Liver (tissue), 9 donors: ENCODE results near the gene HDAC9. TPM values are rescaled to one million over a fixed set of nuclear protein-coding genes. Genes with fewer than 3 reads are reported as not detected.

Experiments used
- DNase-seq: peaks from one replicate; pipeline ENCODE4 v3.0.0-alpha.2; 2017; ENCODE audit warnings: low spot score
- H3K27ac ChIP-seq, 2 donors: one replicate each; pipeline ENCODE4 v1.7.0; 2013; ENCODE audit warnings: inconsistent platforms in 2 of 2, low read length in 2 of 2, control low read depth in 1 of 2, low read depth in 1 of 2, mild to moderate bottlenecking in 1 of 2
- H3K27me3 ChIP-seq, 4 donors: one replicate each; pipeline versions ENCODE4 v1.6.1 to v1.7.0; 2013; ENCODE audit warnings: low read length in 3 of 4, inconsistent platforms in 1 of 4, mild to moderate bottlenecking in 1 of 4, moderate library complexity in 1 of 4; ENCODE audit not compliant: control insufficient read depth in 4 of 4, insufficient read depth in 4 of 4
- H3K36me3 ChIP-seq, 4 donors: one replicate each; pipeline versions ENCODE4 v1.6.1 to v1.7.0; 2013; ENCODE audit warnings: low read length in 3 of 4, mild to moderate bottlenecking in 3 of 4, low read depth in 1 of 4, moderate library complexity in 1 of 4; ENCODE audit not compliant: control insufficient read depth in 4 of 4, insufficient read depth in 3 of 4
- H3K4me1 ChIP-seq, 4 donors: one replicate each; pipeline versions ENCODE4 v1.6.1 to v1.7.0; 2013; ENCODE audit warnings: low read length in 3 of 4, mild to moderate bottlenecking in 3 of 4, moderate library complexity in 1 of 4; ENCODE audit not compliant: control insufficient read depth in 4 of 4, insufficient read depth in 4 of 4
- H3K4me3 ChIP-seq, 3 donors: one replicate each; pipeline versions ENCODE4 v1.6.1 to v1.7.0; 2013; ENCODE audit warnings: low read length in 3 of 3, control low read depth in 1 of 3, low read depth in 1 of 3, mild to moderate bottlenecking in 1 of 3
- H3K9ac ChIP-seq, 2 donors: one replicate each; pipeline ENCODE4 v1.7.0; 2013; ENCODE audit warnings: low read length in 2 of 2, mild to moderate bottlenecking in 2 of 2, moderate library complexity in 2 of 2, control low read depth in 1 of 2, low read depth in 1 of 2
- H3K9me3 ChIP-seq, 4 donors: one replicate each; pipeline versions ENCODE4 v1.6.1 to v1.7.0; 2013; ENCODE audit warnings: low read length in 3 of 4; ENCODE audit not compliant: control insufficient read depth in 4 of 4
- EGR1 ChIP-seq, 2 donors: IDR thresholded peaks; 2 replicates each; pipeline ENCODE4 v1.6.1; 2016 to 2018; ENCODE audit warnings: antibody characterized with exemption in 2 of 2, low read depth in 2 of 2
- GABPA ChIP-seq, 2 donors: IDR thresholded peaks in 1 of 2; conservative IDR thresholded peaks in 1 of 2; 2 replicates each; pipeline ENCODE4 v1.6.1; 2016; ENCODE audit warnings: antibody characterized with exemption in 2 of 2, mild to moderate bottlenecking in 1 of 2, moderate library complexity in 1 of 2
- HNF4G ChIP-seq: IDR thresholded peaks from 2 replicates; pipeline ENCODE4 v1.6.1; 2016; ENCODE audit warnings: antibody characterized with exemption
- JUND ChIP-seq, 2 donors: IDR thresholded peaks; 2 replicates each; pipeline ENCODE4 v1.6.1; 2016; ENCODE audit warnings: antibody characterized with exemption in 2 of 2
- NR2F2 ChIP-seq: IDR thresholded peaks from 2 replicates; pipeline ENCODE4 v1.6.1; 2016; ENCODE audit warnings: antibody characterized with exemption
- RXRA ChIP-seq, 2 donors: IDR thresholded peaks; 2 replicates each; pipeline ENCODE4 v1.6.1; 2017 to 2018; ENCODE audit warnings: antibody characterized with exemption in 2 of 2, mild to moderate bottlenecking in 1 of 2
- SP1 ChIP-seq: IDR thresholded peaks from 2 replicates; pipeline ENCODE4 v1.6.1; 2018; ENCODE audit warnings: antibody characterized with exemption, mild to moderate bottlenecking
- TAF1 ChIP-seq: conservative IDR thresholded peaks from 2 replicates; pipeline ENCODE4 v1.6.1; 2016; ENCODE audit warnings: antibody characterized with exemption, mild to moderate bottlenecking
- WGBS: extraction: QIAGEN DNeasy Blood & Tissue Kit; methylation state at CpG from one replicate; pipeline ENCODE4 v1.1.7; 2013; 5-methylcytosine and 5-hydroxymethylcytosine counted together
- polyA plus RNA-seq, 2 donors: library from polyadenylated mRNA; stranded (reverse) in 1 of 2; unstranded in 1 of 2; fragments of 200-250 nt in 1 of 2; fragments of >200 nt in 1 of 2; fragmentation: Nextera tagmentation in 1 of 2; extraction: Ambion mirVana in 1 of 2; gene quantifications; one replicate each; pipeline versions ENCODE4 v1.2.1 to v1.2.3, GENCODE V29; 2013 to 2015
- total RNA-seq, 2 donors: library from RNA; depleted of rRNA; stranded (reverse); fragments of >200 nt; gene quantifications; one replicate each; pipeline ENCODE4 v1.2.3, GENCODE V29; 2014
- TF ChIP-seq, protein P1 (sequence below): IDR thresholded peaks from 2 replicates; pipeline ENCODE4 v1.6.1; 2016; ENCODE audit warnings: antibody characterized with exemption
- TF ChIP-seq, protein P2 (sequence below): fragments of 150-350 bp; IDR thresholded peaks from 2 replicates; pipeline ENCODE4 v1.5.1; 2017; ENCODE audit warnings: improper control_type of control experiment, low read depth, low read length; ENCODE audit not compliant: missing input control
- TF ChIP-seq, protein P3 (sequence below): IDR thresholded peaks from 2 replicates; pipeline ENCODE4 v1.6.1; 2016; ENCODE audit warnings: antibody characterized with exemption
- TF ChIP-seq, protein P4 (sequence below): IDR thresholded peaks from 2 replicates; pipeline ENCODE4 v1.6.1; 2016; ENCODE audit warnings: antibody characterized with exemption, mild to moderate bottlenecking
- donor health status: healthy.
- donor health status: healthy.
- donor health status: healthy.
- donor health status: healthy.
- donor health status: healthy.

The HDAC9 gene
- total and polyA plus RNA-seq, 4 donors: 1.0 to 10.1 (median 2.3) TPM

DNA sequence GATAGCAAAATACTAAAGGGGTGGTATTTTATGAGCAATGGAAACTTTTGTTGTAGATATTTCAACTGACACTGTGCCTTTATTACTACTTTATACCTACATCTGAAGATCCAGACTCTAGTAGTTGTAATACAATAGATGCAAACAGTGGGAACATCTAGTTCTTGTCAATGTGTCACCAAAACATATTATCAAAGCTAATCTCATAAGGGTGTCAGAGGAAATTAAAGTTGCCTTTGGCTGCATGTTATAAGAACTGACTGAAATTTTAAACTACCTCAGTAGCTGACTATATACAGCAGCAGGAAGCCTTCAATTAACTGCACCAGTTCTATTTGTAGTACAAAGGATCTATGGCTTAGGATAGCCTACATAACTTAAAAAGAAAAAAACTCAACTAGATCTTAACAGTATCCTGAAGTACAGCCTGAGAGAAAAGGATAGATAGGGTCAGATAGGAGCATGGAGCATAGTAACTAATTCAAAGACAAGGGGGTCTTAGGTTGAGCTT lies 30.9 kb downstream of the HDAC9 start:
- no peak overlapping the region for H3K27ac ChIP-seq
- H3K9ac ChIP-seq: no peak overlapping the region
- DNase-seq: no peak
- no peaks in the 10 kb centered on the region for H3K36me3 ChIP-seq
- H3K27me3 ChIP-seq: no peaks in the 10 kb centered on the region
- H3K4me3 ChIP-seq: no peak overlapping the region
- TF ChIP-seq RXRA (IDR thresholded peaks at IDR 0.05): no peak
- TF ChIP-seq, protein P1, sequence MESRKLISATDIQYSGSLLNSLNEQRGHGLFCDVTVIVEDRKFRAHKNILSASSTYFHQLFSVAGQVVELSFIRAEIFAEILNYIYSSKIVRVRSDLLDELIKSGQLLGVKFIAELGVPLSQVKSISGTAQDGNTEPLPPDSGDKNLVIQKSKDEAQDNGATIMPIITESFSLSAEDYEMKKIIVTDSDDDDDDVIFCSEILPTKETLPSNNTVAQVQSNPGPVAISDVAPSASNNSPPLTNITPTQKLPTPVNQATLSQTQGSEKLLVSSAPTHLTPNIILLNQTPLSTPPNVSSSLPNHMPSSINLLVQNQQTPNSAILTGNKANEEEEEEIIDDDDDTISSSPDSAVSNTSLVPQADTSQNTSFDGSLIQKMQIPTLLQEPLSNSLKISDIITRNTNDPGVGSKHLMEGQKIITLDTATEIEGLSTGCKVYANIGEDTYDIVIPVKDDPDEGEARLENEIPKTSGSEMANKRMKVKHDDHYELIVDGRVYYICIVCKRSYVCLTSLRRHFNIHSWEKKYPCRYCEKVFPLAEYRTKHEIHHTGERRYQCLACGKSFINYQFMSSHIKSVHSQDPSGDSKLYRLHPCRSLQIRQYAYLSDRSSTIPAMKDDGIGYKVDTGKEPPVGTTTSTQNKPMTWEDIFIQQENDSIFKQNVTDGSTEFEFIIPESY: no peak
- TF ChIP-seq, protein P2, sequence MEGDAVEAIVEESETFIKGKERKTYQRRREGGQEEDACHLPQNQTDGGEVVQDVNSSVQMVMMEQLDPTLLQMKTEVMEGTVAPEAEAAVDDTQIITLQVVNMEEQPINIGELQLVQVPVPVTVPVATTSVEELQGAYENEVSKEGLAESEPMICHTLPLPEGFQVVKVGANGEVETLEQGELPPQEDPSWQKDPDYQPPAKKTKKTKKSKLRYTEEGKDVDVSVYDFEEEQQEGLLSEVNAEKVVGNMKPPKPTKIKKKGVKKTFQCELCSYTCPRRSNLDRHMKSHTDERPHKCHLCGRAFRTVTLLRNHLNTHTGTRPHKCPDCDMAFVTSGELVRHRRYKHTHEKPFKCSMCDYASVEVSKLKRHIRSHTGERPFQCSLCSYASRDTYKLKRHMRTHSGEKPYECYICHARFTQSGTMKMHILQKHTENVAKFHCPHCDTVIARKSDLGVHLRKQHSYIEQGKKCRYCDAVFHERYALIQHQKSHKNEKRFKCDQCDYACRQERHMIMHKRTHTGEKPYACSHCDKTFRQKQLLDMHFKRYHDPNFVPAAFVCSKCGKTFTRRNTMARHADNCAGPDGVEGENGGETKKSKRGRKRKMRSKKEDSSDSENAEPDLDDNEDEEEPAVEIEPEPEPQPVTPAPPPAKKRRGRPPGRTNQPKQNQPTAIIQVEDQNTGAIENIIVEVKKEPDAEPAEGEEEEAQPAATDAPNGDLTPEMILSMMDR: no peak
- H3K9me3 ChIP-seq: no peaks in the 10 kb centered on the region
- no peaks in the 10 kb centered on the region for H3K4me1 ChIP-seq

DNA sequence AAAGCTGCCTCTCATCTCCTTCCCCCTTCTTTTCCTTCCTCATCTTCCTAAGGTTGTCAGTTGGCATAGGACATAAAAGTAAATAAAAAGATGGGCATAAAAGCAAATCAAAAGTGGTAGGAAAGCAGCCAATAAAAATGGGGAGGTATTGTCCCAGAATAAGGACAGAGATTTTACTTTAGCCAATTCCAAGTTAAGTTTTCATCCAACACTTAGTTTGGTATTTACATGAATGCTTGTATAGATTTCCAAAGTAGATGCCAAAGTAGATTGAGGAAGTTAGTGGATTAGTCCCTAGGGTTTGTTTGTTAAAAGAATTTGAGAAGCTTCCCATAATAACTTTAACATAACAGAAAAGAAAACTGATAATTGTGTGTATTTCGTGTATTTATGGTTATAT lies 33.7 kb downstream of the HDAC9 start:
- Histone ChIP-seq H3K9me3 (no peaks in the 10 kb centered on the region), H3K36me3 (no peaks in the 10 kb centered on the region), H3K4me3 (no peak overlapping the region), H3K4me1 (no peaks in the 10 kb centered on the region), H3K9ac (no peak overlapping the region), H3K27ac (no peak overlapping the region), H3K27me3 (no peaks in the 10 kb centered on the region)
- no peak for DNase-seq
- TF ChIP-seq, protein P1: no peak
- no peak for TF ChIP-seq SP1
- TF ChIP-seq TAF1: no peak
- TF ChIP-seq NR2F2: no peak
- no peak for TF ChIP-seq HNF4G
- no peak for TF ChIP-seq JUND (IDR thresholded peaks at IDR 0.05)
- no peak for TF ChIP-seq RXRA (IDR thresholded peaks at IDR 0.05)
- no peak for TF ChIP-seq EGR1 (IDR thresholded peaks at IDR 0.05; ENCODE audit: low read depth in 2 of 2)
- TF ChIP-seq, protein P3, sequence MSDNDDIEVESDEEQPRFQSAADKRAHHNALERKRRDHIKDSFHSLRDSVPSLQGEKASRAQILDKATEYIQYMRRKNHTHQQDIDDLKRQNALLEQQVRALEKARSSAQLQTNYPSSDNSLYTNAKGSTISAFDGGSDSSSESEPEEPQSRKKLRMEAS: no peak
- TF ChIP-seq GABPA (IDR thresholded peaks at IDR 0.05 in 1 of 2, conservative IDR thresholded peaks at IDR 0.05 in 1 of 2): no peak
- TF ChIP-seq, protein P4, sequence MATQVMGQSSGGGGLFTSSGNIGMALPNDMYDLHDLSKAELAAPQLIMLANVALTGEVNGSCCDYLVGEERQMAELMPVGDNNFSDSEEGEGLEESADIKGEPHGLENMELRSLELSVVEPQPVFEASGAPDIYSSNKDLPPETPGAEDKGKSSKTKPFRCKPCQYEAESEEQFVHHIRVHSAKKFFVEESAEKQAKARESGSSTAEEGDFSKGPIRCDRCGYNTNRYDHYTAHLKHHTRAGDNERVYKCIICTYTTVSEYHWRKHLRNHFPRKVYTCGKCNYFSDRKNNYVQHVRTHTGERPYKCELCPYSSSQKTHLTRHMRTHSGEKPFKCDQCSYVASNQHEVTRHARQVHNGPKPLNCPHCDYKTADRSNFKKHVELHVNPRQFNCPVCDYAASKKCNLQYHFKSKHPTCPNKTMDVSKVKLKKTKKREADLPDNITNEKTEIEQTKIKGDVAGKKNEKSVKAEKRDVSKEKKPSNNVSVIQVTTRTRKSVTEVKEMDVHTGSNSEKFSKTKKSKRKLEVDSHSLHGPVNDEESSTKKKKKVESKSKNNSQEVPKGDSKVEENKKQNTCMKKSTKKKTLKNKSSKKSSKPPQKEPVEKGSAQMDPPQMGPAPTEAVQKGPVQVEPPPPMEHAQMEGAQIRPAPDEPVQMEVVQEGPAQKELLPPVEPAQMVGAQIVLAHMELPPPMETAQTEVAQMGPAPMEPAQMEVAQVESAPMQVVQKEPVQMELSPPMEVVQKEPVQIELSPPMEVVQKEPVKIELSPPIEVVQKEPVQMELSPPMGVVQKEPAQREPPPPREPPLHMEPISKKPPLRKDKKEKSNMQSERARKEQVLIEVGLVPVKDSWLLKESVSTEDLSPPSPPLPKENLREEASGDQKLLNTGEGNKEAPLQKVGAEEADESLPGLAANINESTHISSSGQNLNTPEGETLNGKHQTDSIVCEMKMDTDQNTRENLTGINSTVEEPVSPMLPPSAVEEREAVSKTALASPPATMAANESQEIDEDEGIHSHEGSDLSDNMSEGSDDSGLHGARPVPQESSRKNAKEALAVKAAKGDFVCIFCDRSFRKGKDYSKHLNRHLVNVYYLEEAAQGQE: no peak
- 66% methylated on average over 1 of the region's 1 CpG for WGBS
